ENCODE data around the gene ADGRG6. TPM values are rescaled to one million over a fixed set of nuclear protein-coding genes. Genes with fewer than 3 reads are reported as not detected.
"Not testable (repeated sequence)": the region's sequence is repeated elsewhere in the genome, so short reads cannot be mapped to it uniquely, and the experiment has no call there.

The ADGRG6 gene
- total RNA-seq, 1 donor from 2014 or later = 39.1 TPM

GRCh38 chr6:142276256-142276655 lies 25.6 kb upstream of the ADGRG6 start:
- TF ChIP-seq CTCF (IDR thresholded peaks at IDR 0.05; ENCODE audit: insufficient read depth, low read length, poor library complexity, severe bottlenecking) = no peak
- no peaks in the 10 kb centered on the region for H3K36me3 ChIP-seq (ENCODE audit: control insufficient read depth, insufficient read depth, low read length)
- H3K27me3 ChIP-seq (ENCODE audit: control insufficient read depth, insufficient read depth, low read length) = no peaks in the 10 kb centered on the region
- no peak for DNase-seq (ENCODE audit: low read depth)
- H3K4me3 ChIP-seq (ENCODE audit: low read depth, low read length) = no peak overlapping the region

- H3K4me3 ChIP-seq (ENCODE audit: low read depth, low read length) = no peak overlapping the region
- no peak for DNase-seq (ENCODE audit: low read depth)
- no peaks in the 10 kb centered on the region for H3K27me3 ChIP-seq (ENCODE audit: control insufficient read depth, insufficient read depth, low read length)
- TF ChIP-seq CTCF (IDR thresholded peaks at IDR 0.05; ENCODE audit: insufficient read depth, low read length, poor library complexity, severe bottlenecking) = no peak
- H3K36me3 ChIP-seq (ENCODE audit: control insufficient read depth, insufficient read depth, low read length) = no peaks in the 10 kb centered on the region
These were observed 22.2 kb upstream of the ADGRG6 start for GRCh38 chr6:142279350-142280180.

- no peak for DNase-seq (ENCODE audit: low read depth)
These were observed 21.5 kb upstream of the ADGRG6 start for GRCh38 chr6:142280265-142280664.

GRCh38 chr6:142280927-142281326 lies 20.9 kb upstream of the ADGRG6 start:
- no peak for DNase-seq (ENCODE audit: low read depth)
- Histone ChIP-seq H3K27me3 (ENCODE audit: control insufficient read depth, insufficient read depth, low read length) (no peaks in the 10 kb centered on the region), H3K4me3 (ENCODE audit: low read depth, low read length) (no peak overlapping the region), H3K36me3 (ENCODE audit: control insufficient read depth, insufficient read depth, low read length) (no peaks in the 10 kb centered on the region)
- TF ChIP-seq CTCF (IDR thresholded peaks at IDR 0.05; ENCODE audit: insufficient read depth, low read length, poor library complexity, severe bottlenecking) = no peak

More at GRCh38 chr6:142280265-142280664, 21.5 kb upstream of the ADGRG6 start:
- H3K4me3 ChIP-seq (ENCODE audit: low read depth, low read length) = no peak overlapping the region
- H3K36me3 ChIP-seq (ENCODE audit: control insufficient read depth, insufficient read depth, low read length) = no peaks in the 10 kb centered on the region
- no peaks in the 10 kb centered on the region for H3K27me3 ChIP-seq (ENCODE audit: control insufficient read depth, insufficient read depth, low read length)
- TF ChIP-seq CTCF (IDR thresholded peaks at IDR 0.05; ENCODE audit: insufficient read depth, low read length, poor library complexity, severe bottlenecking) = no peak

- not testable (repeated sequence) for DNase-seq (ENCODE audit: low read depth); H3K4me3 ChIP-seq (ENCODE audit: low read depth, low read length); H3K27me3 ChIP-seq (ENCODE audit: control insufficient read depth, insufficient read depth, low read length); H3K36me3 ChIP-seq (ENCODE audit: control insufficient read depth, insufficient read depth, low read length)
These were observed 18.7 kb upstream of the ADGRG6 start for GRCh38 chr6:142283138-142283537.

GRCh38 chr6:142284419-142284818 lies 17.4 kb upstream of the ADGRG6 start:
- Histone ChIP-seq H3K4me3 (ENCODE audit: low read depth, low read length) (no peak overlapping the region), H3K27me3 (ENCODE audit: control insufficient read depth, insufficient read depth, low read length) (no peaks in the 10 kb centered on the region), H3K36me3 (ENCODE audit: control insufficient read depth, insufficient read depth, low read length) (no peaks in the 10 kb centered on the region)
- DNase-seq (ENCODE audit: low read depth) = no peak
- no peak for TF ChIP-seq CTCF (IDR thresholded peaks at IDR 0.05; ENCODE audit: insufficient read depth, low read length, poor library complexity, severe bottlenecking)
